Measurements from ENCODE around the gene MRPL41. TPM values are rescaled to one million over a fixed set of nuclear protein-coding genes. Genes with fewer than 3 reads are reported as not detected.

MRPL41 gene
- total RNA-seq, 2 donors from 2014 or later, result 26.6 to 28.4 TPM

DNA sequence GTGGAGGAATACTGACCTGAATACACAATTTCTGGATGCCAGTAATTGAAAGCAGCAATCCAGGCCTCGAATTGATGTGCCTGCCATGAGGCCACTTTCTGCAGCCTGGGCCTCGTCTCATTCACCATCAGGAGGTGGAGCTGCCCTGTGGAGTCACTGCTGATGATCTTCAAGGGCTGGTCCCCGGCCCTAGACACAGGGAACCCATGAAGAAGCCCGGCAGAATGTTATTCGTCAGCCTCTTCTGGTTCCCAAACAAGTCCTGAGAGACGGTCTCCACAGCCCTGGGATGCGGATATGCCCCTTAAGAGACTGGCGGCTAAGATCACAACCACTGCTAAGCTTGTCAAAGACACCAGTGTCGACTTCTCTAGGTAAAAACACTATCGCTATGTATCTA lies 22.5 kb downstream of the MRPL41 start:
- peaks cover 41% of the 10 kb centered on the region for H3K4me1 Mint-ChIP-seq (ENCODE audit: low read depth)
- H3K9me3 Mint-ChIP-seq, result no peaks in the 10 kb centered on the region
- H3K27me3 Mint-ChIP-seq (ENCODE audit: low read depth), result no peaks in the 10 kb centered on the region
- no peak overlapping the region for H3K27ac Mint-ChIP-seq
- DNase-seq (no peak), ATAC-seq (replicated peaks in 1 of 2) (no peak)
- H3K36me3 Mint-ChIP-seq (ENCODE audit: insufficient read depth in 2 of 2), result peaks cover 6 to 16% of the 10 kb centered on the region in 2 donors
- H3K4me3 Mint-ChIP-seq, result no peak overlapping the region

GRCh38 chr9:137575364-137575715 lies 23.7 kb downstream of the MRPL41 start:
- H3K4me1 Mint-ChIP-seq (ENCODE audit: low read depth), result peaks cover 51% of the 10 kb centered on the region
- DNase-seq (peak in 1 of 2 donors; percentile 24), ATAC-seq (replicated peaks in 1 of 2) (no peak)
- H3K4me3 Mint-ChIP-seq, result peak overlapping the region; percentile 7 to 42
- peaks cover 3 to 14% of the 10 kb centered on the region in 2 donors for H3K36me3 Mint-ChIP-seq (ENCODE audit: insufficient read depth in 2 of 2)
- no peaks in the 10 kb centered on the region for H3K27me3 Mint-ChIP-seq (ENCODE audit: low read depth)
- no peaks in the 10 kb centered on the region for H3K9me3 Mint-ChIP-seq
- peak overlapping the region; percentile 36 for H3K27ac Mint-ChIP-seq

DNA sequence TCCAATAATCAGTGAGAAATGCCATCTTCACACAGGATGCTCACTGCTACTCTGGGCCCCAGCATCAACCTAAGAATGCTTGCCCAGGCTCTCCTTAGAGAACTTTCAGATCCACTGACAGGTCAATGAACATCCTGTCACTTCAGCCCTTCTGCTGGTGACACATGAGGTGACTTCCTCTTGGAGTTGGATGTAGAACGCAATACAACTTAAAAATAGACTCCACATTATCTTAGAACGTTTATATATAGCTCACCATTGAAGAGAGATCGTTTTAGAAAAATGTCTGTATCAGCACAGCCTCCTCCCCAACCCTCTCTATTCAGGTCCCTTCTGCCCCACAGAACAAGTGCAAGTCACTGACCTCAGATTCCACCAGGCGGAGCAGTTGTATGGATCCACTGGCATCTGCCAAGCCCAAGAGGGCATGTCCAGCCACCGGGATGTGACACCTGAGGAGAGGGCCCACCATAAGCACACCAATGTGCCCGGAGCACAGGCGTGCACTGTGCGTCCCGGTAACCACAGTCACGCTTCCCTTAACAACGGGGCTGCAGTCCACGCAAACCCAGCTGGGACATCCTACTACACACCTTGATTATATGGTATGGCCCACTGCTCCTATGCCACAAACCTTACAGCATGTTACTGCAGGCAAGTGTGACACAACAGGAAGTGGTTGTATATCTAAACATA lies 24.2 kb downstream of the MRPL41 start:
- ATAC-seq (replicated peaks in 1 of 2) (no peak), DNase-seq (no peak)
- no peaks in the 10 kb centered on the region for H3K9me3 Mint-ChIP-seq
- H3K4me1 Mint-ChIP-seq (ENCODE audit: low read depth), result peaks cover 51% of the 10 kb centered on the region
- H3K4me3 Mint-ChIP-seq, result peak overlapping the region; percentile 7 to 42
- peaks cover 0 to 11% of the 10 kb centered on the region in 2 donors for H3K36me3 Mint-ChIP-seq (ENCODE audit: insufficient read depth in 2 of 2)
- no peaks in the 10 kb centered on the region for H3K27me3 Mint-ChIP-seq (ENCODE audit: low read depth)
- H3K27ac Mint-ChIP-seq, result peak overlapping the region; percentile 36

- Mint-ChIP-seq H3K27ac (peak within 1 kb of the TSS; percentile 75), H3K9me3 (no peaks in the 10 kb centered on the region), H3K4me1 (ENCODE audit: low read depth) (peaks cover 46% of the 10 kb centered on the region), H3K4me3 (peak within 1 kb of the TSS; percentile 78 to 87), H3K36me3 (ENCODE audit: insufficient read depth in 2 of 2) (peaks cover 0 to 8% of the 10 kb centered on the region in 2 donors), H3K27me3 (ENCODE audit: low read depth) (no peaks in the 10 kb centered on the region)
- DNase-seq (peak; percentile 98 to 99), ATAC-seq (replicated peaks in 1 of 2) (peak; percentile 99)
These were observed 27.0 kb downstream of the MRPL41 start, which contains the start of gene DPH7 for GRCh38 chr9:137578518-137579258. TSS of gene DPH7 (minus strand) at chr9:137578925. CDS start at chr9:137578777, 148 bp downstream.

- peak overlapping the region; percentile 78 to 87 for H3K4me3 Mint-ChIP-seq
- peaks cover 46% of the 10 kb centered on the region for H3K4me1 Mint-ChIP-seq (ENCODE audit: low read depth)
- ATAC-seq (replicated peaks in 1 of 2), result no peak
- H3K36me3 Mint-ChIP-seq (ENCODE audit: insufficient read depth in 2 of 2), result peaks cover 0 to 8% of the 10 kb centered on the region in 2 donors
- no peak for DNase-seq
- peak overlapping the region; percentile 75 for H3K27ac Mint-ChIP-seq
- H3K9me3 Mint-ChIP-seq, result no peaks in the 10 kb centered on the region
- H3K27me3 Mint-ChIP-seq (ENCODE audit: low read depth), result no peaks in the 10 kb centered on the region
These were observed 27.6 kb downstream of the MRPL41 start for GRCh38 chr9:137579259-137579604.

DNA sequence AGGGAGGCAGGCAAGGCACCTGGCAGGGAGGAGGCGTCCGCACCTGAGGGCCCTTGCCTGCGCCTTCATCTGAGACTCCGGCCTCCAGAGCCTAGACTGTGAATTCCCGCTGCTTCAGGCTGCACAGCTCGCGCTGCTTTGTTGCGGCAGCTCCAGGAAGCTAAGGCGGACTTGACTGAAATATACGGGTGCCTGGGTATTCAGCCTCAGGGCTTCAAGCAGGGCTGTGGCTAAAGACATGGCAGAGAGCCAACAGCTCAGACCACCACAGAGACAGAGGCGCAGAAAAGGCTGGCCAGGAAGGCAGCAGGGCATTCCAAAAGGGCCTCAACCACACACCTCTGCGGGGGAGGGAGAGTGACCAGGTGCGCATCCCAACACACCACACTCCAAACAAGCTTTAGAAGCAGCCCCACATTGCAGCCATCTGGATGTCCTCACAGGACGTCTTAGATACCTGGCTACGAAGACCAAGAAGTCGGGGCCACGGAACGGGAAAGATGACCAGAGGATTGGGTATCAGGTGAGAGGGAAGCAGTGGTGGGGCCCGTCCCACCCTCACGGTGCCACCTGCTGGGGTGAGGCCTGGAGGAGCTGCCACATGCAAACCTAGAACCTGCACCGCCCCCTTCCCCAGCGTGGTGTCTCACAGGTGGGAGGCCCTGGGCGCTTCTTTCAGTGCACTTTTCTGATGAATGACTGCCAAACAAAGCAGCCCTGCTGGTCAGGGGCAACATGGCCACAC lies 28.7 kb downstream of the MRPL41 start:
- Mint-ChIP-seq H3K4me3 (no peak overlapping the region), H3K27ac (no peak overlapping the region), H3K27me3 (ENCODE audit: low read depth) (no peaks in the 10 kb centered on the region), H3K4me1 (ENCODE audit: low read depth) (peaks cover 38% of the 10 kb centered on the region), H3K9me3 (no peaks in the 10 kb centered on the region), H3K36me3 (ENCODE audit: insufficient read depth in 2 of 2) (peaks cover 0 to 6% of the 10 kb centered on the region in 2 donors)
- DNase-seq (no peak), ATAC-seq (replicated peaks in 1 of 2) (no peak)

DNA sequence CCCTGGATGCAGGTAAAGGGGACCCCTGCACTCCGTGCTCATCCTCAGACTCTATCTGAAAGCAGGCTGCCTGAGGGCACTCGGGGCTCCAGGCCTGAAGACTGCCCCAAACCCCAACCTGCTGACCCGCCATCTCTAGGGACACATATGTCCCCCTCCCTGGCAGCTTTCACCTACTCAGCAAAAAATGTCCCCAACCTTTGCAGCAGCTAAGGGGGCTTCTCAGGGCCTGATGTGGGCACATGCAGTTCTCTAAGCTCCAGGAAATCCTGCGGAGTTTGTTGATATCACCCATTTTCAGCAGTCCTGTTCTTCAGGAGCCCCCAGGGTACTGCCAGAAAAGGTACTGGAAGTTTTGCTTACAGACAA lies 29.3 kb downstream of the MRPL41 start:
- Mint-ChIP-seq H3K36me3 (ENCODE audit: insufficient read depth in 2 of 2) (peaks cover 0 to under 1% of the 10 kb centered on the region in 2 donors), H3K9me3 (no peaks in the 10 kb centered on the region), H3K27ac (no peak overlapping the region), H3K27me3 (ENCODE audit: low read depth) (no peaks in the 10 kb centered on the region), H3K4me3 (no peak overlapping the region), H3K4me1 (ENCODE audit: low read depth) (peaks cover 33% of the 10 kb centered on the region)
- ATAC-seq (replicated peaks in 1 of 2) (no peak), DNase-seq (no peak)

DNA sequence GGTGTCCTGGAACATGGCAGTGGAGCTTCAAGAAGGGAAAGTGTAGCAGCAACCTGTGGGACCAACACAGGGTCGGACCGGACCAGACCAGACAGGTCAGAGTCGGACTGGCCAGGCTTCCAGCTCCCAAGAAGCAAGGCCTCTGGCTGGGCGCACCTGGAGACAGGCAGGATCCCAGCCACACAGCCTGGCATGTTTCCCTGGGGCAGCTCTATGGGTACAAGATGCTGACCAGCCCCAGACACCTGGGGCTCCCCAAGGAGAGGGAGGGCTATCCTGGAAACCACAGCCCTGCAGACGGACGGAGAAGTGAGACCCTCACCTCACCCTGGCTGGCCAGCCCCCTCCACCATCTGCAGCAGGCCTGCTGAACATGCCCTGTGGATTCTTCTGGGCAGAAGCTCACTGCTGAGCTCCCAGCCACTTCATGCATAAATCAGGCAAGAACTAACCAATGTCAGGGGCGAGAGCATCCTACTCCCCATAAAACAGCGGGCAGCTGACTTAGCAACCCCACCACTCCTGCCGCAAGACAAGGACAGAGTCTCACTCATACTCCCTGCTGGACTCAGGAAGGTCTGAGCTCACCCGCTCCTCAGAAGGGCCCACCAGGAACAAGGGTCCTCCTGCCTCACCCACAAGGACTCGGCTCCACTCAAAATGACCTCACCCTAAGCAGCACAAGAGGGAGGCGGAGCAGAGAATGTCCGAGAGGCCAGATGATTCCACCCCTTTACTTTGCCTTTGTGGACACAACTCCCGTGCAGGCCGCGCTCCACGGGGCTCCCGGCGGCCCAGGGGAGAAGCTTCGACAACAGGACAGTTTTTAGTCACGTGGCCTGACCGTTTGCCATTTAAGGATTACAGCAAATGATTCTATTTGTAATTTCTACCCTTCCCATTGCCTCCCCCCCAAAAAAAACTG lies 29.9 kb downstream of the MRPL41 start:
- H3K9me3 Mint-ChIP-seq, result no peaks in the 10 kb centered on the region
- no peak overlapping the region for H3K4me3 Mint-ChIP-seq
- no peak overlapping the region for H3K27ac Mint-ChIP-seq
- no peak for DNase-seq
- H3K4me1 Mint-ChIP-seq (ENCODE audit: low read depth), result peaks cover 26% of the 10 kb centered on the region
- H3K27me3 Mint-ChIP-seq (ENCODE audit: low read depth), result no peaks in the 10 kb centered on the region
- peaks cover 0 to 1% of the 10 kb centered on the region in 2 donors for H3K36me3 Mint-ChIP-seq (ENCODE audit: insufficient read depth in 2 of 2)
- no peak for ATAC-seq (replicated peaks in 1 of 2)

- peak in 1 of 2 donors; percentile 20 for DNase-seq
- H3K27me3 Mint-ChIP-seq (ENCODE audit: low read depth), result no peaks in the 10 kb centered on the region
These were observed 30.7 kb downstream of the MRPL41 start for GRCh38 chr9:137582286-137582860.

GRCh38 chr9:137583347-137583746 lies 31.7 kb downstream of the MRPL41 start:
- no peak for DNase-seq
- H3K27me3 Mint-ChIP-seq (ENCODE audit: low read depth), result no peaks in the 10 kb centered on the region
- peaks cover 2 to 4% of the 10 kb centered on the region in 2 donors for H3K36me3 Mint-ChIP-seq (ENCODE audit: insufficient read depth in 2 of 2)
- H3K4me3 Mint-ChIP-seq, result no peak overlapping the region
- H3K9me3 Mint-ChIP-seq, result no peaks in the 10 kb centered on the region
- no peak for ATAC-seq (replicated peaks in 1 of 2)
- H3K4me1 Mint-ChIP-seq (ENCODE audit: low read depth), result peaks cover 19% of the 10 kb centered on the region
- no peak overlapping the region for H3K27ac Mint-ChIP-seq

More at GRCh38 chr9:137582286-137582860, 30.7 kb downstream of the MRPL41 start:
- H3K4me3 Mint-ChIP-seq, result no peak overlapping the region
- H3K27ac Mint-ChIP-seq, result no peak overlapping the region
- peaks cover 21% of the 10 kb centered on the region for H3K4me1 Mint-ChIP-seq (ENCODE audit: low read depth)
- no peak for ATAC-seq (replicated peaks in 1 of 2)
- peaks cover 0 to 1% of the 10 kb centered on the region in 2 donors for H3K36me3 Mint-ChIP-seq (ENCODE audit: insufficient read depth in 2 of 2)
- H3K9me3 Mint-ChIP-seq, result no peaks in the 10 kb centered on the region

DNA sequence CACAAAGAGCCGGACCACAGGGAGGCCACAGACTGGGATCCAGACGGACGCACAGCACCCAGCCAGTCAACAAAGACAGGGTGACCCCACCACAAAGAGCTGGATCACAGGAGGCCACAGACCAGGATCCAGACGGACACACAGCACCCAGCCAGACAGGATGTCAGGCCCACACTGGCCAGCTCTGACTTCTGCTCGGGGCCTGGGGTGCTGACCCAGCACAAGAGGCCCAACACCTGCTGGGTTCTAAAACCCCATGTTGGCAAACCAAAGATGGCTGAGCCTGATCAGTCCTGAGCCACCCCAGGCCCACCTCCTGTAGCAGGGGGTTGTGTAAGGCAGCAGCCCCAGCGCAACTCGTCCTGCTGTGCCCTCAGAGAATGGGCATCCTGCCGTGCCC lies 32.3 kb downstream of the MRPL41 start:
- no peaks in the 10 kb centered on the region for H3K9me3 Mint-ChIP-seq
- H3K4me3 Mint-ChIP-seq, result no peak overlapping the region
- H3K27me3 Mint-ChIP-seq (ENCODE audit: low read depth), result no peaks in the 10 kb centered on the region
- peaks cover 23% of the 10 kb centered on the region for H3K4me1 Mint-ChIP-seq (ENCODE audit: low read depth)
- H3K27ac Mint-ChIP-seq, result no peak overlapping the region
- H3K36me3 Mint-ChIP-seq (ENCODE audit: insufficient read depth in 2 of 2), result peaks cover 2 to 4% of the 10 kb centered on the region in 2 donors
- ATAC-seq (replicated peaks in 1 of 2), result no peak
- no peak for DNase-seq

DNA sequence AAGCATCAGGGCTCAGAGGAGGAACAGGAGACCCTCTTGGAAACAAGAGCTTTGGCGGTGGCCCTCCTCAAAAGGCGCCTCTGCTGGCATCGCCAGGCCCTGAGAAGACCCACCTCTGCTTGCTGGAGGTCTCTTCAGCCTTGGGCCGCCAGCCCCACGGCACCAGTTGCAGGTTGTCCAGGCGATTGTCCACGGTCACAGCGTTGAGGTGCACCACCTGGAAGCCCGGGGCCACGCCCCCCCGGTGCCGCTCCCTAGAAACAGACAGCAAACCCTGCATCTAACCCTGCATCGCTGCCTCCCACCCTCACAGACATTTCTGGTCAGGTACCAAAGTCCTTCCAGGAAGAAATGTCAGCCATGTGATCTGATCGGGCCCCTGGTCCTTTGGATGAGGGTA lies 35.2 kb downstream of the MRPL41 start:
- Mint-ChIP-seq H3K27me3 (ENCODE audit: low read depth) (no peaks in the 10 kb centered on the region), H3K9me3 (no peaks in the 10 kb centered on the region), H3K4me3 (no peak overlapping the region), H3K4me1 (ENCODE audit: low read depth) (peaks cover 25% of the 10 kb centered on the region), H3K27ac (no peak overlapping the region), H3K36me3 (ENCODE audit: insufficient read depth in 2 of 2) (peaks cover 2 to 6% of the 10 kb centered on the region in 2 donors)
- DNase-seq, result no peak
- no peak for ATAC-seq (replicated peaks in 1 of 2)
